ENCODE results near the gene TLL1. TPM values are rescaled to one million over a fixed set of nuclear protein-coding genes. Genes with fewer than 3 reads are reported as not detected.

The TLL1 gene
- polyA plus RNA-seq, 2 donors = 0.35 to 0.41 TPM

- Histone ChIP-seq H3K4me3 (ENCODE audit: low read depth in 1 of 2, low read length in 2 of 2) (no peak overlapping the region), H3K36me3 (ENCODE audit: control insufficient read depth in 2 of 2, insufficient read depth in 2 of 2, low read length in 1 of 2) (no peaks in the 10 kb centered on the region), H3K27me3 (ENCODE audit: control insufficient read depth in 1 of 2, insufficient read depth in 2 of 2, low read length in 2 of 2) (no peaks in the 10 kb centered on the region), H3K4me1 (ENCODE audit: control insufficient read depth in 2 of 2, insufficient read depth in 2 of 2, low read length in 1 of 2) (peaks cover 8% of the 10 kb centered on the region in 2 donors), H3K27ac (ENCODE audit: low read depth in 2 of 2, low read length in 1 of 2) (no peak overlapping the region), H3K9me3 (ENCODE audit: control insufficient read depth in 2 of 2, insufficient read depth in 1 of 2, low read depth in 1 of 2, low read length in 1 of 2) (no peaks in the 10 kb centered on the region)
- WGBS, 2 donors = 84 to 85% methylated on average over 2 of the region's 2 CpGs
Measured at GRCh38 chr4:165875446-165875845, 2.4 kb downstream of the TLL1 start.

GRCh38 chr4:165877286-165877685 lies 4.2 kb downstream of the TLL1 start:
- no peaks in the 10 kb centered on the region for H3K36me3 ChIP-seq (ENCODE audit: control insufficient read depth in 2 of 2, insufficient read depth in 2 of 2, low read length in 1 of 2)
- H3K4me3 ChIP-seq (ENCODE audit: low read depth in 1 of 2, low read length in 2 of 2) = no peak overlapping the region
- H3K27ac ChIP-seq (ENCODE audit: low read depth in 2 of 2, low read length in 1 of 2) = no peak overlapping the region
- no peaks in the 10 kb centered on the region for H3K9me3 ChIP-seq (ENCODE audit: control insufficient read depth in 2 of 2, insufficient read depth in 1 of 2, low read depth in 1 of 2, low read length in 1 of 2)
- peaks cover 7 to 8% of the 10 kb centered on the region in 2 donors for H3K4me1 ChIP-seq (ENCODE audit: control insufficient read depth in 2 of 2, insufficient read depth in 2 of 2, low read length in 1 of 2)
- H3K27me3 ChIP-seq (ENCODE audit: control insufficient read depth in 1 of 2, insufficient read depth in 2 of 2, low read length in 2 of 2) = no peaks in the 10 kb centered on the region
- WGBS, 2 donors = 91 to 95% methylated on average over 2 of the region's 2 CpGs

GRCh38 chr4:165879641-165880040 lies 6.6 kb downstream of the TLL1 start:
- WGBS, 2 donors = 62 to 65% methylated on average over 3 of the region's 3 CpGs
- Histone ChIP-seq H3K4me3 (ENCODE audit: low read depth in 1 of 2, low read length in 2 of 2) (no peak overlapping the region), H3K4me1 (ENCODE audit: control insufficient read depth in 2 of 2, insufficient read depth in 2 of 2, low read length in 1 of 2) (peaks cover 0 to 3% of the 10 kb centered on the region in 2 donors), H3K27ac (ENCODE audit: low read depth in 2 of 2, low read length in 1 of 2) (no peak overlapping the region), H3K27me3 (ENCODE audit: control insufficient read depth in 1 of 2, insufficient read depth in 2 of 2, low read length in 2 of 2) (no peaks in the 10 kb centered on the region), H3K9me3 (ENCODE audit: control insufficient read depth in 2 of 2, insufficient read depth in 1 of 2, low read depth in 1 of 2, low read length in 1 of 2) (no peaks in the 10 kb centered on the region), H3K36me3 (ENCODE audit: control insufficient read depth in 2 of 2, insufficient read depth in 2 of 2, low read length in 1 of 2) (no peaks in the 10 kb centered on the region)

GRCh38 chr4:165894159-165894558 lies 21.1 kb downstream of the TLL1 start:
- WGBS, 2 donors = 90 to 93% methylated on average over 1 of the region's 1 CpG
- Histone ChIP-seq H3K27me3 (ENCODE audit: control insufficient read depth in 1 of 2, insufficient read depth in 2 of 2, low read length in 2 of 2) (no peaks in the 10 kb centered on the region), H3K9me3 (ENCODE audit: control insufficient read depth in 2 of 2, insufficient read depth in 1 of 2, low read depth in 1 of 2, low read length in 1 of 2) (peaks cover 3% of the 10 kb centered on the region in 2 donors), H3K36me3 (ENCODE audit: control insufficient read depth in 2 of 2, insufficient read depth in 2 of 2, low read length in 1 of 2) (no peaks in the 10 kb centered on the region), H3K4me1 (ENCODE audit: control insufficient read depth in 2 of 2, insufficient read depth in 2 of 2, low read length in 1 of 2) (no peaks in the 10 kb centered on the region), H3K4me3 (ENCODE audit: low read depth in 1 of 2, low read length in 2 of 2) (no peak overlapping the region), H3K27ac (ENCODE audit: low read depth in 2 of 2, low read length in 1 of 2) (no peak overlapping the region)

- WGBS, 2 donors = 62 to 68% methylated on average over 6 of the region's 6 CpGs
- Histone ChIP-seq H3K4me3 (ENCODE audit: low read depth in 1 of 2, low read length in 2 of 2) (no peak overlapping the region), H3K36me3 (ENCODE audit: control insufficient read depth in 2 of 2, insufficient read depth in 2 of 2, low read length in 1 of 2) (no peaks in the 10 kb centered on the region), H3K4me1 (ENCODE audit: control insufficient read depth in 2 of 2, insufficient read depth in 2 of 2, low read length in 1 of 2) (no peaks in the 10 kb centered on the region), H3K27me3 (ENCODE audit: control insufficient read depth in 1 of 2, insufficient read depth in 2 of 2, low read length in 2 of 2) (no peaks in the 10 kb centered on the region), H3K9me3 (ENCODE audit: control insufficient read depth in 2 of 2, insufficient read depth in 1 of 2, low read depth in 1 of 2, low read length in 1 of 2) (no peaks in the 10 kb centered on the region), H3K27ac (ENCODE audit: low read depth in 2 of 2, low read length in 1 of 2) (no peak overlapping the region)
Measured at GRCh38 chr4:165905405-165906027, 32.5 kb downstream of the TLL1 start.

- 63 to 73% methylated on average over 1 of the region's 1 CpG for WGBS, 2 donors
- Histone ChIP-seq H3K9me3 (ENCODE audit: control insufficient read depth in 2 of 2, insufficient read depth in 1 of 2, low read depth in 1 of 2, low read length in 1 of 2) (no peaks in the 10 kb centered on the region), H3K27ac (ENCODE audit: low read depth in 2 of 2, low read length in 1 of 2) (no peak overlapping the region), H3K36me3 (ENCODE audit: control insufficient read depth in 2 of 2, insufficient read depth in 2 of 2, low read length in 1 of 2) (no peaks in the 10 kb centered on the region), H3K4me3 (ENCODE audit: low read depth in 1 of 2, low read length in 2 of 2) (no peak overlapping the region), H3K27me3 (ENCODE audit: control insufficient read depth in 1 of 2, insufficient read depth in 2 of 2, low read length in 2 of 2) (no peaks in the 10 kb centered on the region), H3K4me1 (ENCODE audit: control insufficient read depth in 2 of 2, insufficient read depth in 2 of 2, low read length in 1 of 2) (no peaks in the 10 kb centered on the region)
Measured at GRCh38 chr4:165906272-165906671, 33.2 kb downstream of the TLL1 start.

GRCh38 chr4:165909947-165910346 lies 36.9 kb downstream of the TLL1 start:
- Histone ChIP-seq H3K4me1 (ENCODE audit: control insufficient read depth in 2 of 2, insufficient read depth in 2 of 2, low read length in 1 of 2) (no peaks in the 10 kb centered on the region), H3K9me3 (ENCODE audit: control insufficient read depth in 2 of 2, insufficient read depth in 1 of 2, low read depth in 1 of 2, low read length in 1 of 2) (no peaks in the 10 kb centered on the region), H3K36me3 (ENCODE audit: control insufficient read depth in 2 of 2, insufficient read depth in 2 of 2, low read length in 1 of 2) (no peaks in the 10 kb centered on the region), H3K27ac (ENCODE audit: low read depth in 2 of 2, low read length in 1 of 2) (no peak overlapping the region), H3K27me3 (ENCODE audit: control insufficient read depth in 1 of 2, insufficient read depth in 2 of 2, low read length in 2 of 2) (no peaks in the 10 kb centered on the region), H3K4me3 (ENCODE audit: low read depth in 1 of 2, low read length in 2 of 2) (no peak overlapping the region)
- 60 to 67% methylated on average over 2 of the region's 2 CpGs for WGBS, 2 donors

GRCh38 chr4:165915215-165915614 lies 42.2 kb downstream of the TLL1 start:
- Histone ChIP-seq H3K4me3 (ENCODE audit: low read depth in 1 of 2, low read length in 2 of 2) (no peak overlapping the region), H3K27ac (ENCODE audit: low read depth in 2 of 2, low read length in 1 of 2) (no peak overlapping the region), H3K4me1 (ENCODE audit: control insufficient read depth in 2 of 2, insufficient read depth in 2 of 2, low read length in 1 of 2) (no peaks in the 10 kb centered on the region), H3K9me3 (ENCODE audit: control insufficient read depth in 2 of 2, insufficient read depth in 1 of 2, low read depth in 1 of 2, low read length in 1 of 2) (no peaks in the 10 kb centered on the region), H3K27me3 (ENCODE audit: control insufficient read depth in 1 of 2, insufficient read depth in 2 of 2, low read length in 2 of 2) (no peaks in the 10 kb centered on the region), H3K36me3 (ENCODE audit: control insufficient read depth in 2 of 2, insufficient read depth in 2 of 2, low read length in 1 of 2) (no peaks in the 10 kb centered on the region)
- 44 to 51% methylated on average over 3 of the region's 3 CpGs for WGBS, 2 donors

GRCh38 chr4:165921546-165921945 lies 48.5 kb downstream of the TLL1 start:
- Histone ChIP-seq H3K9me3 (ENCODE audit: control insufficient read depth in 2 of 2, insufficient read depth in 1 of 2, low read depth in 1 of 2, low read length in 1 of 2) (no peaks in the 10 kb centered on the region), H3K4me1 (ENCODE audit: control insufficient read depth in 2 of 2, insufficient read depth in 2 of 2, low read length in 1 of 2) (no peaks in the 10 kb centered on the region)
- WGBS, 2 donors = 58 to 67% methylated on average over 3 of the region's 3 CpGs

GRCh38 chr4:165922747-165923146 lies 49.7 kb downstream of the TLL1 start:
- Histone ChIP-seq H3K27ac (ENCODE audit: low read depth in 2 of 2, low read length in 1 of 2) (no peak overlapping the region), H3K9me3 (ENCODE audit: control insufficient read depth in 2 of 2, insufficient read depth in 1 of 2, low read depth in 1 of 2, low read length in 1 of 2) (no peaks in the 10 kb centered on the region), H3K4me1 (ENCODE audit: control insufficient read depth in 2 of 2, insufficient read depth in 2 of 2, low read length in 1 of 2) (no peaks in the 10 kb centered on the region), H3K27me3 (ENCODE audit: control insufficient read depth in 1 of 2, insufficient read depth in 2 of 2, low read length in 2 of 2) (no peaks in the 10 kb centered on the region), H3K4me3 (ENCODE audit: low read depth in 1 of 2, low read length in 2 of 2) (no peak overlapping the region), H3K36me3 (ENCODE audit: control insufficient read depth in 2 of 2, insufficient read depth in 2 of 2, low read length in 1 of 2) (no peaks in the 10 kb centered on the region)

More at GRCh38 chr4:165921546-165921945, 48.5 kb downstream of the TLL1 start:
- no peak overlapping the region for H3K4me3 ChIP-seq (ENCODE audit: low read depth in 1 of 2, low read length in 2 of 2)
- no peaks in the 10 kb centered on the region for H3K36me3 ChIP-seq (ENCODE audit: control insufficient read depth in 2 of 2, insufficient read depth in 2 of 2, low read length in 1 of 2)
- no peak overlapping the region for H3K27ac ChIP-seq (ENCODE audit: low read depth in 2 of 2, low read length in 1 of 2)
- H3K27me3 ChIP-seq (ENCODE audit: control insufficient read depth in 1 of 2, insufficient read depth in 2 of 2, low read length in 2 of 2) = no peaks in the 10 kb centered on the region

Data from esophagus (tissue), 2 donors.